Measurements from ENCODE around the gene GALK2. TPM values are rescaled to one million over a fixed set of nuclear protein-coding genes. Genes with fewer than 3 reads are reported as not detected.

GALK2 gene
- total and polyA plus RNA-seq, 2 of the 8 experiments (the other 6 are each of a cell fraction or from before 2014, with no cell fraction given), result 8.7 to 16.1 TPM

- TF ChIP-seq CHD7 (IDR thresholded peaks at IDR 0.05; ENCODE audit: insufficient replicate concordance, low read length), result no peak
- no peak for TF ChIP-seq ATF2 (IDR thresholded peaks at IDR 0.05; ENCODE audit: low read length)
- TF ChIP-seq EGR1 (IDR thresholded peaks at IDR 0.05; ENCODE audit: borderline replicate concordance, low read depth, low read length), result no peak
- TF ChIP-seq EP300 (IDR thresholded peaks at IDR 0.05; ENCODE audit: borderline replicate concordance in 1 of 2, low read depth in 2 of 2, low read length in 2 of 2), result no peak
- no peak for TF ChIP-seq TBP (IDR thresholded peaks at IDR 0.05; ENCODE audit: low read depth, low read length)
- TF ChIP-seq HDAC6 (IDR thresholded peaks at IDR 0.05; ENCODE audit: low read depth, low read length), result no peak
- TF ChIP-seq NRF1 (IDR thresholded peaks at IDR 0.05; ENCODE audit: low read depth, low read length), result no peak
- no peak for TF ChIP-seq MAX (IDR thresholded peaks at IDR 0.05)
Measured at GRCh38 chr15:49297584-49297983, 127.5 kb downstream of the GALK2 start (continued).

Data from H1 (cell line).